ENCODE results near the gene RAB3IL1.
A peak's percentile ranks its signal among the peaks of the same experiment; 100 is the strongest.

Gene RAB3IL1

DNA sequence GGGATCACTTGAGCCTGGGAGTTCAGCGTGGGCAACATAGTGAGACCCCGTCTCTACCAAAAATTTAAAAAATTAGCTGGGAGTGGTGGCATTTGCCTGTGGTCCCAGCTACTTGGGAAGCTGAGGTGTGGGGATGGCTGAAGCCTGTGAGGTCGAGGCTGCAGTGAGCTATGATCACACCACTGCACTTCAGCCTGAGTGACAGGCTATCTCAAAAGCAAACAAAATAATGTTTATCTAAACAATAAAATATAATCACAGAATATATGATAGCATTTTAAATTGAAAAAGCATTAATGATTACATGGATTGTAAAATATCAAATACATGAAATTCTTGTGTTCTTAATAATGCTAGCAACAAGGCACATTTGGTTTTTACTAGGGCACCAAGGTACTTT is 35.5 kb upstream of the RAB3IL1 start:
- DNase-seq (ENCODE audit: low read depth): no peak

DNA sequence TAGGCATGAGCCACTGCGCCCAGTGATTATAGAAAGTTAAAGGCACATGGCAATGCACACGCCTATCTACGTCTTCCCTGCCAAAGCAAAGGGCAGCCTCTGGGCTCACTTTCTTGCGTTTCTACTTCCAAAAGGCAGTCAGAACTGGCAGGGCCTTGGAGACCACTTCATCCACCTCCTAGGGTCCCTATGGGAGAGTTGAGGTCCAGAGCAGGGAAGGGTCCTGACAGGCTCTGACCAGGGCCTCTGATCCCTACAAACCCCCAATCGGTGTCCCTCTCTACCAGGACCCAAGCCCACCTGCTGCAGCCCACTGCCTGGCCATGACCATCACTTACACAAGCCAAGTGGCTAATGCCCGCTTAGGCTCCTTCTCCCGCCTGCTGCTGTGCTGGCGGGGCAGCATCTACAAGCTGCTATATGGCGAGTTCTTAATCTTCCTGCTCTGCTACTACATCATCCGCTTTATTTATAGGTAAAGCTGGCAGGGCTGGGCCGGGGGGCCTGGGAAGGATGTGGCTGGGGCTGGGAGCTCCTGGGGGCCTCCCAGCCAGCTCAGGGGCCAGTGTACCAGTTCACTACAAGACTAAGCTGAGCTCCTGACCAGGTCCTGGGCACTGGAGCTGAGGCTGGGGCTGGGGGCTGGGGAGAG is 34.2 kb upstream of the RAB3IL1 start:
- DNase-seq (ENCODE audit: low read depth): no peak

DNA sequence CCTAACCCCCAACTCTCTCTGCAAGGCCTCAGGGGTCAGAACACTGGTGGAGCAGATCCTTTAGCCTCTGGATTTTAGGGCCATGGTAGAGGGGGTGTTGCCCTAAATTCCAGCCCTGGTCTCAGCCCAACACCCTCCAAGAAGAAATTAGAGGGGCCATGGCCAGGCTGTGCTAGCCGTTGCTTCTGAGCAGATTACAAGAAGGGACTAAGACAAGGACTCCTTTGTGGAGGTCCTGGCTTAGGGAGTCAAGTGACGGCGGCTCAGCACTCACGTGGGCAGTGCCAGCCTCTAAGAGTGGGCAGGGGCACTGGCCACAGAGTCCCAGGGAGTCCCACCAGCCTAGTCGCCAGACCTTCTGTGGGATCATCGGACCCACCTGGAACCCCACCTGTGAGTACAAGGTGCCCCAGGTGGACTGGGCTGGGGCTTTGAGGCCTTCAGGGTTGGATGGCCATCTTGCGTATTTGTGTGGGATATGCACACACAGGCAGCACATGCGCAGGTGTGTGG is 32.7 kb upstream of the RAB3IL1 start, which contains the start of gene BEST1:
TSS of gene BEST1 (plus strand) at position 317 of the 513 bp plus-strand sequence. CDS start 1,456 bp downstream, outside the sequence.
- DNase-seq (ENCODE audit: low read depth): no peak

DNA sequence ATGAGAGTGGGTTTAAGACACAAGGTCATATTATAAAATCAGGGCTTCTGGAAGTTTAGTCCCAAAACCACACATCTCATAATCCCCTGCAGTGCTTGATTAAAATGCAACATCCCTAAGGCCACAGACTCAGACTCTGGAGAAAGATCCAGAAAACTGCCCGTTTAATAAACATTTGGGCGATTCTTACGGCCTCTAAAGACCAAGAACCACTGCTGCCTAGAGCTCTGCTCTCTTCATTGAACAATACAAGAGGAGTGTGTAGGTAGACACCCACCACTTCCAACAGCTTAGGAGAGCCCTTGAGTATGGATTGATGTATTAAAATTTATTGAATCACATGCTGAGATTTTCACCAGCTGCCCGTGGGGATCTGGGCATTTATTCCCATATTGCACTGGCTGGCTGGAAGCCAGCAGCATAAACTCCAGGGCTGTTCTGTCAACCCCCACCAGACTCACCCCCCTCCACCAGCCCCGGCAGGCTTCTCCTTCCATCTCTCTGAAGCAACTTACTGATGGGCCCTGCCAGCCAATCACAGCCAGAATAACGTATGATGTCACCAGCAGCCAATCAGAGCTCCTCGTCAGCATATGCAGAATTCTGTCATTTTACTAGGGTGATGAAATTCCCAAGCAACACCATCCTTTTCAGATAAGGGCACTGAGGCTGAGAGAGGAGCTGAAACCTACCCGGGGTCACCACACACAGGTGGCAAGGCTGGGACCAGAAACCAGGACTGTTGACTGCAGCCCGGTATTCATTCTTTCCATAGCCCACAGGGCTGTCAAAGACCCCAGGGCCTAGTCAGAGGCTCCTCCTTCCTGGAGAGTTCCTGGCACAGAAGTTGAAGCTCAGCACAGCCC is 32.0 kb upstream of the RAB3IL1 start:
- no peak for DNase-seq (ENCODE audit: low read depth)

DNA sequence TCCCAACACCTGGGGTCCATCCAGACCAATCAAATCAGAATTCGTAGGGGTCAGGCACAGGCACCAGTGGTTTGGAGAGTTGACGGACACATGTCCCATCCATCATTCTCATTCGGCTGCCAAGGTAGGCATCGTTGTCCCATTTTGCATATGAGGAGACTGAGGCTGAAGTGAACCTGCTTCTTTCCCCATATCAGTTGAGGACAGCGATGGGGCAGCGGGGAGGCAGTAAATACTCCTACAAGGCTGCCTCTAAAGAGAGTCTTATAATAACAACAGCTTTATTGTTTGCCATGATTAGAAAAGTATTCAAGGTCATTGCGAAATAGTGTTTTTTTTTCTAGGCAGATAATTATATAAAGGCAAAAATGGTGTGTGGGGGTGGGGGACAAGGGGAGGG is 31.1 kb upstream of the RAB3IL1 start:
- DNase-seq (ENCODE audit: low read depth): no peak

DNA sequence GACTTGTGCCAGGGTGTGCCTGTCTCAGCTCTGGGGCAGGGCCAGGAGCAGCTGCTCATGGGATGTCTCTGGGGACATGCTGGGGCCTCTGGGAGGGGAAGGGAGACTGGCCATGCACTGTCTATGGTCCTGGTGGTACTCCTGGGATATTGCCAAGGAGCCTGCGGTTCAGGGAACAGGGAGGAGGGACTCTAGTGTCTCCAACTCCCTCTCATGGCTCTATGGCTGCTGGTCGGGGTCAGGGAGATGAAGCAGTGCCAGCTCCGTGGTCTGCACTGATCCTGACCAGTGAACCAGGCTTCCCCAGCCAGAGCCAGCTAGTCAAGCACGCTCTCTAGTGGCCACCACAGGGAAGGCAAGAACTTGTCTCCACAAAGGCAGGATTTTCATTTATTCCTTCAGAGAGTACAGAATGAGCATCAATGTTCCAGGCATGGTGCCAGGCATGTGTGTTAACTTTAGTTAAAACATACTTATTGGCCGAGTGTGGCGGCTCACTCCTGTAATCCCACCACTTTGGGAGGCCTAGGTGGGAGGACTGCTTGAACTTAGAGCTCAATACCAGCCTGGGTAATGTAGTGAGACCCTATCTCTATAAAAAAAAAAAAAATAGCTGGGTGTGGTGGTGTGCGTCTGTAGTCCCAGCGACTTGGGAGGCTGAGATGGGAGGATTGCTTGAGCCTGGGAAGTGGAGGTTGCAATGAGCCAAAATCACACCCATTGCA is 30.3 kb upstream of the RAB3IL1 start:
- peak; percentile 35 for DNase-seq (ENCODE audit: low read depth)

DNA sequence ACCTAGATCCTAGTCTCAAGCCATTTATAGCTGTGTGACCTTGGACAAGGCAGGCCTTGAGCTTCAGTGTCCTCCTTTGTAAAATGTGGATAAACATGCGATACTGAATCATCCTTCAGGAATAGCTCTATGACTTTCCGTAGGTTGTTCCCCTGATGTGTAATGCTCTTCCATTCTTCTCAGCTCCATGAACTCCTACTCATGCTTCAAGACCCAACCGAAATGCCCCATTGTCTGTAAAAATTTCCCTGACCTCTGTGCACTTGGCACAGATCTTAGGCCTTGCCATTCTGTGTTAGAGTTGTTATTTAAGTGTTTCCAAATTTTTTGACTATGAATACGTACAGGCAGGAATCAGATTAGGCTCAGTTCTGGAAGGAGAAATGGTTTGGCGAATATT is 29.5 kb upstream of the RAB3IL1 start:
- no peak for DNase-seq (ENCODE audit: low read depth)

DNA sequence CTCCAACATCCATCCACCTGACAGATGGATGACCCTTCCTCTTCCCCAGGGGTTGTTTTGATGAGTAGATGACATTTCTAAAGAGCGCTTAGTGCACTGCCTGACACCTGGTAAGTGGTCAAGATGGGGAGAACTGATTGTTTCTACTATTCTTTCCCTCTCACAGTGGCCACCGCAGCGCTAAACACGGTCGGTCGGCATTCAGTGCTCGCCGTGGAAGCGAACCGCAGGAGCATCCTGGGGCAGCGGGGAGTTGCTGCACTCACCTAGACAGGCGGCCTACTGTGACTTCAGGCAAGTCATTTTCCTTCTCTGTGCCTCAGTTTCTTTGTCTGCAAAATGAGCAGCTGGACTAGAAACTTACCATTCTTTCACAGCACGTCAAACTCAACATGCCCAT is 27.8 kb upstream of the RAB3IL1 start:
- no peak for DNase-seq (ENCODE audit: low read depth)

DNA sequence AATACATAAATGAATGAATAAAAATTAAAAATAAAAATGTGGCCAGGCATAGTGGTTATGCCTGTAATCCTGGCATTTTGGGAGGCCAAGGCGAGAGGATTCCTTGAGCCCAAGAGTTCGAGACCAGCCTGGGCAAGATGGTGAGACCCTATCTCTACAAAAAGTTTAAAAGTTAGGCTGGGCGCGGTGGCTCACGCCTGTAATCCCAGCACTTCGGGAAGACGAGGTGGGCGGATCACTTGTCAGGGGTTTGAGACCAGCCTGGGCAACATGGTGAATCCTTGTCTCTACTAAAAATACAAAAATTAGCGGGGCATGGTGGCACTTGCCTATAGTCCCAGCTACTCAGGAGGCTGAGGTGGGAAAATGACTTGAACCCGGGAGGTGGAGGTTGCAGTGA is 23.1 kb upstream of the RAB3IL1 start:
- DNase-seq (ENCODE audit: low read depth): no peak

DNA sequence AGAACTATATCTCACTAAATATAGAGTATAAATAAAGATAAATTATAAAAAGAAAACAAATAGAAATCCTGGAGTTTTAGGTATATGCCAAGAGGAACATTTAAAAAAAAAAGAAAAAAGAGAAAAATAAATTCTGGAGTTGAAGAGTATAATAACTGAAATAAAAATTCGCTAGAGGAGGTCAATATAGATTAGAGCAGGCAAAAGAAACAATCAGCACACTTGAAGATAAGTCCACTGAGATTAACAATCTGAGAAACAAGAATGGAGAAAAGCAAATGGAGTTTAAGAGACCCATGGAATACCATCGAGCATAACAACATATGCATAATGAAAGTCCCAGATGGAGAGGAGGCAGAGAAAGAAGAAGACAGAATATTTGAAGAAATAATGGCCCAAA is 18.5 kb upstream of the RAB3IL1 start:
- DNase-seq (ENCODE audit: low read depth): no peak

DNA sequence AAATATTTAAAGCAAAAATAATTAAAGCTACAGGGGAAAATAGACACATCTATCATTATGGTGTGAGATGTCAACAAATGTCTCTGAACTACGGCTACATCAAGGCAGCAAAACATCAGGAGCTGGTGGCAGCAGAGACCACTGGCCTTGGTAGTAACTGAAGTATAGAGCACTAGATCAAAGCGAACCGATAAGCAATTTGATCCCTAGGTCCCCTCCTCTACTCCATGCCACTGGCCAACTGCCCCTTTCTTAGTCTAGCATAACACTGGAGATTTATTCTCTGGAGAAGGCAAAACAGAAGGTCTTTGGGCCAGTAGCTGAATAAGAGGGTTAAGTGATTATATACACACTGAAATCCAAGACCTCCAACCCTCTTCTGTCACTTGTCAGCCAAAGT is 13.6 kb upstream of the RAB3IL1 start:
- DNase-seq (ENCODE audit: low read depth): no peak

DNA sequence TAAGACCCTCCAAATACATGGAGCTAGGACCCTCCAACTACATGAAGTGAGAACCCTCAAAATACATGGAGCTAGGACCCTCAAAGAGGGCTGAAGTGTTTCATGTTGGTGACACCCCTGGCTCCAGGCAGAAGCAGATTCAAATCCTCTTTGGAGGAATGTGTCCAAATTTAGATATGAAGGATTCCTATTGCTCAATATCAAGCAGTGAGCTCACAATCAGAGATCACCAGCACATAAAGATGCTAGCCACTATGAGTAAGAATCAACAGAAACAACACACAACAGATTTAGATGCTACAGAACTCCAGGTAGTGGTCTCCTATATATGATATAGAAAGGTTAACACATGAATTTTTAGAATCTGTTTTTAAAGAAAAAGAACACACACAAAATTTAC is 11.2 kb upstream of the RAB3IL1 start:
- no peak for DNase-seq (ENCODE audit: low read depth)

DNA sequence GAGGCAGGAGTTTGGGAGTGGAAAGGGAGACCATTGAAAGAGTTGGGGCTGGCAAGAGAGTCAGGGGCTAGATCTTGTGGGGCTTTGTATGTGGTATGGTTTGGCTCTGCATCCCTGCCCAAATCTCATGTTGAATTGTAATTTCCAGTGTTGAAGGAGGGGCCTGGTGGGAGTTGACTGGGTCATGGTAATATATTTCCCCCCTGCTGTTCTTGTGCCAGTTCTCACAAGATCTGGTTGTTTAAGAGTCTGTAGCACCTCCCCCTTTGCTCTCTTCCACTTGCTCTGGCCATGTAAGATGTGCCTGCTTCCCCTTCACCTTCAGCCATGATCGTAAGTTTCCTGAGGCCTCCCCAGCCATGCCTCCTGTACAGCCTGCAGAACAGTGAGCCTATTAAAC is 10.1 kb upstream of the RAB3IL1 start:
- DNase-seq (ENCODE audit: low read depth): no peak

DNA sequence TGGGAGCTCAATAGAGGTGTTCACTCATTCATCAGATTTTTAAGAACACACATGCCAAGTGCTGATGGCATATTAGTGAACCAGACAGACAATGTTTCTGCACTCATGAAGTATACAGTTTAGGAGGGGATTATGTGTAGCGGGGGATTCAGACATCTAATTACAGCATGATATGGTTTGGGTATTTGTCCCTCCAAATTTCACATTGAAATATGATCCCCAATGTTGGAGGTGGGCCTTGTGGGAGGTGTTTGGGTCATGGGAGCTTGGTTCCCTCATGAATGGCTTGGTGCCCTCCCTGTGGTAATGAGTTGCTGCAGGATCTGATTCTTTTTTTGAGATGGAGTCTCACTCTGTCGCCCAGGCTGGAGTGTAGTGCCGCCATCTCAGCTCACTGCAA is 8.9 kb upstream of the RAB3IL1 start:
- no peak for DNase-seq (ENCODE audit: low read depth)

DNA sequence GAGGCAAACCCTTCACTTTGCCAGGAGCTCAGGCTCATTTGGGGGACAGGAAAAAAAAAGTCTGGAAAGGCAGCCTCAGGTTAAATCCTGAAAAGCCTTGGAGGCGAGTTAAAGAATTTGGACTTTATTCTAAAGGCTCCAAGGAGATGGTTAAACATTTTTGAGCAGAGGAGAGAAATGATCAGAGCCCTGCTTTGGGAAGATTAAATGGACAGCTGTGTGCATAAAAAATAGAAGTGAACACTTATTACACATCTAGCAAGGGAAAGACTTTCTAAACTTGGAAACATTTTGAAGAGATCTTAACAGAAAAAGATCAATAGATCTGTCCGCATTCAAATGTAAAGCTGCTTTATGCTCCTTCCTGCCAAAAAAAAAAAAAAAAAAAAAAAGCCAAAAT is 8.4 kb upstream of the RAB3IL1 start:
- no peak for DNase-seq (ENCODE audit: low read depth)

DNA sequence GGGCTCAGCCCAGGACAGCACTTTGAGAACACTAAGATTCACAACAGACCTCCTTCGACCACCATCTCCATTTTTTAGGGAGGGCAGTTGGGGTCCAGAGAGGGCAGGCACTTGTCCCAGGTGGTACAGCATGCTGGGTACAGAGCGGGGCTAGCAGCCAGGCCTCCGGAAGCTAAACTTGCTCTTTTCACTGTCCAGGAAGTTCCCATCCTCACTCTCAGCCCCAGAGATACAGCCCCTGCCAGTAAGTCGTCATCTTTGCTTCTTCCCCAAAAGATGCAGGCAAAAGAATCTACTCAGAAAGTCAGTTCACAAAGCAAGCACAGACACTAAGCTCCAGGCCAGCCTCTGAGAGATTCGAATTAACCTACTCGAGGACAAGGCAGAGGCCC is 6.7 kb upstream of the RAB3IL1 start:
- no peak for DNase-seq (ENCODE audit: low read depth)

DNA sequence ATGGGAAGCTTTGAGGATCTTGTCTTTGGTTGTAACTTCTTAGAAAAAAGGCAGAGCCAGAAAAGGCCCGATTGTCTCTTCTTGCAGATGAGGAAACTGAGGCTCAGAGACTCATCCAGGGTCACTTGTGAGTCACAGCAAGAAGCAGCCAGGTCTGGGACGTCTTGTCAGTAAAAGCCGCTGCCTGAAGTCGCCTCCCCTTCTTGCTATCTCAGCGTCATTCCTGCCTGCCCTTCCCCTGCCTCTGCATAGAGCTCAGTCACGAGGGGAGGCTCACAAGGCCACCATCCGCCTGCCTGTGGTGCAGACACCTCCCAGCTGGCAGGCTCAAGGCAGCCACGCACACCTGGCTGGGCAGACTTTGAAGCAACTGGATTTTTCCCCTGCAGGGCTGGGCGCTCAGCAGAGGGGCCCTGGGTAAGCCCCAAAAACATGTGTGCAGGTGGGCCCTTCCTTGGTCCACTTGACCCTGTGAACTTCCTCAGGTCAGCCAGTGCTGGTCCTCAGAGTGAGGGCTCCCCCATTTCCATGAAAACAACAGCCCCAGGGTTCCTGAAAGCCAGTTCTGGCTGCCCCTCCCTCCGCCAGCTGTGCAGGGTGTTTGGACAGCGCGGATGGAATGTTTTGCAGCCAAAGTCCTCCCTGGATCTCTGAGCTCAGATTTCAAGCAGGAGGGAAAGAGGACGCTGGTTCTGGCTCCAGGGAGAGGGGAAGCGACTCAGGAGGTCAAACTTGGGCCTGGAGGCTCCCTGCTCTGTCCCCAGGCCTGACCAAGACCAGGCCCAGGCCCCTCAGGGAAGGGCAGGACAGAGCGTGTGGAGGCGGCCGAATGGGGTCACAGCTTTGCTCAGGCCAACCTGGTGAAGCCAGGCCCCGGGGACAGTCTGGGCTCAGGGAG is 6.0 kb upstream of the RAB3IL1 start:
- DNase-seq (ENCODE audit: low read depth): no peak

DNA sequence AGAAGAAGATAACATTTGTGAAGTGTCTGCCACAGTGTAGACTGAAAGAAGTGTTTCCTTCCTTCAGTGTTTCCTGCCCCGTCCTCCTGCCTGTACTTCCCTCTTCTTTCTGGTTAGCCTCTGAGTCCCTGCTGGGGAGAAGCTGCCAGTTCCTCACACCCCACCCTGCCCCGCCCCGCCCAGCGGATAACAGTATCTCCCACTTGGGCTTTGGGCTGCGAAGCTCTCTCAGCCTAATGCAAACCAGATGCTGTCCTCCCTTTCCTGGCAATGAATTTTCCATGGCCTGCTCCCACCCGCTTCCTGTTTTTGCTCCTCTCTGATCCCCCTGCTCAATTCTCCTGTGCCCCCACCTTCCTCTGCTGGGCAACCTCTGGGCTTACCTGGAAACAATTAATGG is 5.2 kb upstream of the RAB3IL1 start:
- DNase-seq (ENCODE audit: low read depth): no peak

DNA sequence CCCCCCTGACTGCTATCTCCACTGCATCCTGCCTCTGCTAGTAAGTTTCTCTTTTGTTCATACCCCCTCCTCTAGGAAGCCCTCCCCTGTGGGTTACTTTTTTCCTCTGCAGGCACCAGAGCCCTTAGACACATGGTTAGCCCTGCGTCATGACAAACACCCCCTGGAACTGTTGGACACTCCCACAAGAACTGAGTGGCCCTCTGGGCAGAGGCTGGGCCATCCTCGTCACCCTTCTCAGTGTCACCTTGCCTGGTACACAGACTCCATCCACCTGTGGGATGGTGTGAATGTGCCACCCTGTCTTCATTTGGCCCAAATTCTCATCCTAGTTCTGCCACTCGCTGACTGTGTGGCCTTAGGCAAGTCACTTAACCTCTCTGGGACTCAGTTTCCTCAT is 4.1 kb upstream of the RAB3IL1 start:
- DNase-seq (ENCODE audit: low read depth): no peak

DNA sequence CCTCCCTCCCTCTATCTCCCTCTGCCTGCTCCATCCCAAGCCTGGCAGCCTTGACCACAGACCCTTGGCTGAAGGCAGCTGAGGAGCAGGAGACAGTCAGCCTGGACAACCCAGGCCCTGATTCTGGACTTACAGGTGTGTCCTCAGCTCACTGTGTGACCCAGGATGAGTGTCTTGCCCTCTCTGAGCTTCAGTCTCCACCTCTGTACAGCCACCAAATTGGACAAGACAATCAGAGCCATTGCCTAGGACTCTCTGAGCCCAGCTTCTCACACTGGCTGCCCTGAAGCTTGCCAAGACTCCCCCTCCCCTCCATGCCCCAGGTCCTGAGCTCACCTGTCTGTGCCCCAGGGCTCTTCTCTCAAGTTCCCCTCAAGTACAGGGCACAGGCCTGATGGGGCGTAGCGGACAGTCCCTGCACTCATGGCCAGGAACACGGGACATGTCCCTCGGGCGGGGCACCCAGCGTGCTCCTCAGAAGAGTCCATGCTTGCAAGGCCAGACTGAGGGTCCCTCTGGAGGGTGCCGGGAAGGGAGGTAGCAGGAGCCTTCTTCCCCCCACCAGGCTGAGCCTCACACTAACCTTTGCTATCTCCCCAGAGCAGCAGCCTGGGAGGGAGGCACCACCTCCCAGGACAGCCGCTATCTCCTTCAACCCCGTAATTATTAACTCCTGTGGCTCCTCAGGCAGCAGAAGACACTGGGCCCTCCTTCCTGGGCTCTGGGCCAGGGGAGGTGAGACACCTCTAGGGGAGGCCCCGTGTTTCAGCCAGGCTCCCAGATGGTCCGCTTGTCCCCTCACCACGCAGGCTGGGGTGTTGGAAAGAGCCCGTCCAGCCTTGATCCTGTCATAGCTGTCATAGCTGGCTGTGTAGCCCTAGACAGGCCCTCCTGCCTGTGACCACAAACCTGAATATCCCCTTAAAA is 2.6 kb upstream of the RAB3IL1 start:
- no peak for DNase-seq (ENCODE audit: low read depth)
